GM18867 (cell line): ENCODE results near the gene HSPA6.
"Not testable (repeated sequence)": the region's sequence is repeated elsewhere in the genome, so short reads cannot be mapped to it uniquely, and the experiment has no call there.

Experiments
- ATAC-seq: cut with Tn5 transposase; IDR thresholded peaks from one replicate; pipeline ENCODE4 v1.9.1; 2021; ENCODE audit warnings: mild to moderate bottlenecking, moderate library complexity; ENCODE audit not compliant: unreplicated experiment

The HSPA6 gene

GRCh38 chr1:161523817-161524741, at the start of gene HSPA6:
Gene HSPA6, plus strand, starts transcription at chr1:161524540. Its CDS starts 119 bp downstream, at chr1:161524659.
- ATAC-seq = peak; percentile 48

- not testable (repeated sequence) for ATAC-seq
These were observed 46.6 kb upstream of the HSPA6 start for GRCh38 chr1:161477711-161478110.

- ATAC-seq = no peak
These were observed 45.4 kb upstream of the HSPA6 start for GRCh38 chr1:161478985-161479384.

- ATAC-seq = no peak
These were observed 43.8 kb upstream of the HSPA6 start for GRCh38 chr1:161480381-161481035.

- no peak for ATAC-seq
These were observed 42.5 kb upstream of the HSPA6 start for GRCh38 chr1:161481624-161482392.

- ATAC-seq = no peak
These were observed 41.7 kb upstream of the HSPA6 start for GRCh38 chr1:161482610-161483009.

- no peak for ATAC-seq
These were observed 41.0 kb upstream of the HSPA6 start for GRCh38 chr1:161483361-161483760.

GRCh38 chr1:161484613-161485012, 39.7 kb upstream of the HSPA6 start:
- ATAC-seq = no peak

GRCh38 chr1:161486806-161487741, 37.3 kb upstream of the HSPA6 start:
- ATAC-seq = no peak

- ATAC-seq = no peak
These were observed 32.9 kb upstream of the HSPA6 start for GRCh38 chr1:161491472-161491871.

GRCh38 chr1:161492827-161493226, 31.5 kb upstream of the HSPA6 start:
- ATAC-seq = no peak

GRCh38 chr1:161494091-161494735, 30.1 kb upstream of the HSPA6 start:
- no peak for ATAC-seq

GRCh38 chr1:161495490-161495889, 28.9 kb upstream of the HSPA6 start:
- no peak for ATAC-seq

GRCh38 chr1:161497961-161498360, 26.4 kb upstream of the HSPA6 start:
- ATAC-seq = no peak

- ATAC-seq = no peak
These were observed 25.7 kb upstream of the HSPA6 start for GRCh38 chr1:161498646-161499045.

- no peak for ATAC-seq
These were observed 25.0 kb upstream of the HSPA6 start for GRCh38 chr1:161499099-161500039.

GRCh38 chr1:161501234-161501633, 23.1 kb upstream of the HSPA6 start:
- no peak for ATAC-seq

GRCh38 chr1:161502181-161502580, 22.2 kb upstream of the HSPA6 start:
- no peak for ATAC-seq
